ENCODE results near the gene ARHGEF12.

ARHGEF12 gene

GRCh38 chr11:120448240-120448639 is 112.0 kb downstream of the ARHGEF12 start:
- no peak overlapping the region for H3K4me3 ChIP-seq (ENCODE audit: low read depth, low read length)
- no peak for DNase-seq (ENCODE audit: low read depth, low spot score)
- TF ChIP-seq CTCF (IDR thresholded peaks at IDR 0.05; ENCODE audit: low read depth, low read length) = no peak
- in situ Hi-C loops (cut with HindIII; ENCODE audit: low sequenced_read_pairs) = no loop called here

GRCh38 chr11:120455487-120455886 is 119.3 kb downstream of the ARHGEF12 start:
- no peak overlapping the region for H3K4me3 ChIP-seq (ENCODE audit: low read depth, low read length)
- DNase-seq (ENCODE audit: low read depth, low spot score) = no peak
- TF ChIP-seq CTCF (IDR thresholded peaks at IDR 0.05; ENCODE audit: low read depth, low read length) = no peak
- in situ Hi-C loops (cut with HindIII; ENCODE audit: low sequenced_read_pairs) = no loop called here

- TF ChIP-seq CTCF (IDR thresholded peaks at IDR 0.05; ENCODE audit: low read depth, low read length) = no peak
- no peak overlapping the region for H3K4me3 ChIP-seq (ENCODE audit: low read depth, low read length)
- in situ Hi-C loops (cut with HindIII; ENCODE audit: low sequenced_read_pairs) = no loop called here
- no peak for DNase-seq (ENCODE audit: low read depth, low spot score)
Measured at GRCh38 chr11:120457996-120458395, 121.8 kb downstream of the ARHGEF12 start.

GRCh38 chr11:120462825-120463224 is 126.6 kb downstream of the ARHGEF12 start:
- in situ Hi-C loops (cut with HindIII; ENCODE audit: low sequenced_read_pairs) = no loop called here
- no peak for TF ChIP-seq CTCF (IDR thresholded peaks at IDR 0.05; ENCODE audit: low read depth, low read length)
- DNase-seq (ENCODE audit: low read depth, low spot score) = no peak
- no peak overlapping the region for H3K4me3 ChIP-seq (ENCODE audit: low read depth, low read length)

GRCh38 chr11:120465921-120466534 is 129.8 kb downstream of the ARHGEF12 start:
- in situ Hi-C loops (cut with HindIII; ENCODE audit: low sequenced_read_pairs) = no loop called here
- no peak for TF ChIP-seq CTCF (IDR thresholded peaks at IDR 0.05; ENCODE audit: low read depth, low read length)
- H3K4me3 ChIP-seq (ENCODE audit: low read depth, low read length) = no peak overlapping the region
- no peak for DNase-seq (ENCODE audit: low read depth, low spot score)

GRCh38 chr11:120467627-120468026 is 131.4 kb downstream of the ARHGEF12 start:
- H3K4me3 ChIP-seq (ENCODE audit: low read depth, low read length) = no peak overlapping the region
- in situ Hi-C loops (cut with HindIII; ENCODE audit: low sequenced_read_pairs) = no loop called here
- no peak for TF ChIP-seq CTCF (IDR thresholded peaks at IDR 0.05; ENCODE audit: low read depth, low read length)
- no peak for DNase-seq (ENCODE audit: low read depth, low spot score)
